NB4 (cell line): Measurements from ENCODE around the gene MYT1.

Experiments
- DNase-seq: peaks from one replicate; pipeline ENCODE4 v3.0.0; 2010; ENCODE audit warnings: low read depth
- H3K4me3 ChIP-seq: one replicate; pipeline ENCODE4 v1.5.1; 2011; ENCODE audit warnings: mild to moderate bottlenecking, low read depth, low read length, moderate library complexity
- CTCF ChIP-seq: IDR thresholded peaks from one replicate; pipeline ENCODE4 v1.5.1; 2012; ENCODE audit warnings: low read depth, low read length
- MAX ChIP-seq: IDR thresholded peaks from 2 replicates; pipeline ENCODE4 v1.6.1; 2011; ENCODE audit warnings: low read depth, low read length
- MYC ChIP-seq: IDR thresholded peaks from 2 replicates; pipeline ENCODE4 v1.6.1; 2011; ENCODE audit warnings: low read depth, low read length
- POLR2A ChIP-seq: IDR thresholded peaks from 2 replicates; pipeline ENCODE4 v1.6.1; 2011; ENCODE audit warnings: mild to moderate bottlenecking; ENCODE audit not compliant: insufficient read length; ENCODE audit errors: extremely low read depth

The MYT1 gene

GRCh38 chr20:64150756-64151632 is 13.3 kb upstream of the MYT1 start:
- no peak for TF ChIP-seq MAX
- no peak for TF ChIP-seq CTCF
- no peak for TF ChIP-seq MYC
- no peak for TF ChIP-seq POLR2A
- DNase-seq: no peak
- H3K4me3 ChIP-seq: no peak overlapping the region

GRCh38 chr20:64151633-64152530 is 12.4 kb upstream of the MYT1 start:
- no peak overlapping the region for H3K4me3 ChIP-seq
- no peak for TF ChIP-seq MYC
- TF ChIP-seq CTCF: no peak
- TF ChIP-seq POLR2A: no peak
- TF ChIP-seq MAX: no peak
- no peak for DNase-seq

GRCh38 chr20:64152906-64153305 is 11.3 kb upstream of the MYT1 start:
- no peak overlapping the region for H3K4me3 ChIP-seq
- TF ChIP-seq MAX: no peak
- no peak for TF ChIP-seq POLR2A
- TF ChIP-seq MYC: no peak
- TF ChIP-seq CTCF: no peak
- no peak for DNase-seq

- TF ChIP-seq MAX (no peak), POLR2A (no peak), CTCF (no peak), MYC (no peak)
- DNase-seq: no peak
Measured at GRCh38 chr20:64153410-64153809, 10.8 kb upstream of the MYT1 start.

GRCh38 chr20:64153861-64154589 is 10.2 kb upstream of the MYT1 start:
- H3K4me3 ChIP-seq: no peak overlapping the region
- DNase-seq: no peak
- TF ChIP-seq CTCF (no peak), MYC (no peak), MAX (no peak), POLR2A (no peak)

More at GRCh38 chr20:64153410-64153809, 10.8 kb upstream of the MYT1 start:
- no peak overlapping the region for H3K4me3 ChIP-seq
